T-helper 2 cell treated with Interferon-gamma antibody and Interleukin-4, amounts not matched to agents 100 ng/mL and 5 ng/mL, for 36 hours (primary cell): Measurements from ENCODE around the gene DHRS13. TPM values are rescaled to one million over a fixed set of nuclear protein-coding genes. Genes with fewer than 3 reads are reported as not detected.
"Not testable (repeated sequence)": the region's sequence is repeated elsewhere in the genome, so short reads cannot be mapped to it uniquely, and the experiment has no call there.

Experiments
- intact Hi-C: fragments of 100-400 bp; cut with micrococcal nuclease; formaldehyde crosslinking; loops from one replicate; pipeline ENCODE4 v1.15.1; 2023
- total RNA-seq: library from RNA; stranded (reverse); gene quantifications from 2 replicates; pipeline ENCODE4 v1.2.3, GENCODE V29; 2022

The DHRS13 gene
- total RNA-seq, 1 donor from 2014 or later, result 30.5 TPM

DNA sequence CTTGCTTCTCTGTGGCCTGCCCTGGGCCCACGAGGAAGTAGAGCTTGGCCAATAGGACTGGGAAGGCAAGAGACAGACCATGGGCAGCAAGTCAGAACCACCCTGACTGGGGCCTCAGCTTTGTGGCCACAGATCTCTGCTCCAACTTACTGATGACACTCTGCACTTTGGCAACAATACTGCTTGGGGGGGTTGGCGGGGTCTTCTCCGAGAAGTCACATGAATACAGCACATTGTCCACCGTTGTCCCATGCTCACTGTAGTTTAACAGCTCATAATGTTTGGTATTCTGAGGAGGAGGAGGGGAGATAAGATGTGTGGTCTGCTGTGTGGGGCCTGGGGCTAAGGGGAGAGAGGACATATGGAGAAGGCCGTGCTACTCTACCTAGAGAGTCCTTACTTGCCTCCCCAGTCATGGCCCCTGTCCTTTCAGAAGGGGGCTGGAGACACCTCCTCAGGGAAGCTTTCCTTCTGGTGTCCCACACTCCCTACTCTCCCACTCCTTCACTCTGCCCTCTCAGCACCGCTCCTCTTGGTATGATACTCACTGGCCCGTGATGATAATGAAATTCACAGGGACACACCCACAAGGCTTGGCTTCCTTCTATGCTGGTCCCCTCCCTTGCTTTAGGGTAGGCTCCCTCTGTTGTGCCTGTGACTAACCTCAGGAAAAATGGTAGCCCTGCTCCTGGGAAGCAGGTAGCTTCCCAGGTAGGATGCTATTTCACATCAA is 4.0 kb upstream of the DHRS13 start:
- intact Hi-C loops, result no loop called here

- intact Hi-C loops, result no loop called here
Observed at GRCh38 chr17:28906276-28906675, 3.4 kb upstream of the DHRS13 start.

DNA sequence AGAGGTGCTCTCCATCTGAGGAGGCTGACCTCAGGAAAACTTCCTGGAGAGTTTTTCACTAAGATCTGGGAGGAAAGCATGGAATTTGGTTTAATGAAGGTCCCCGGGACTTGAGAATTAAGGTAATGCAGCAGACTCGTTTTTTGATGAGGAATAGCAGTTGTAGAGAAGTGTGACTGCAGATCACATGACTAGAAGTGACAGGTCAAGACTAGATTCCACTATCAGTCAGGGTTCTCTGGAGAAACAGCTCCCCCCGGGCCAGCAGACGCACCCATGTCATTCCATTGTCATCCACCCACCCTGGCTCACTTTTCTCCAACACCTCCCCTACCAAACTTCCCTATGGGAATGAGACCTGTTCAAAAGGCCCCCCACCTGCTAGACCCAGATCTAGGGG is 1.9 kb upstream of the DHRS13 start:
- intact Hi-C loops, result loop anchor here (5.0 kb wide), 1 partner anchor 257 kb away; the partner anchor contains the start of gene BLTP2

- intact Hi-C loops, result loop anchor here (1.0 to 5.0 kb wide), 6 partner anchors 47 to 256 kb away; partner anchors contain the start of genes BLTP2, ERAL1, FAM222B and NEK8
Observed at GRCh38 chr17:28903546-28903841, 615 bp upstream of the DHRS13 start.

GRCh38 chr17:28901866-28902818 is 737 bp downstream of the DHRS13 start:
- intact Hi-C loops, result loop anchor here (2.0 to 5.0 kb wide), 4 partner anchors 47 to 255 kb away; partner anchors contain the start of genes BLTP2, ERAL1, FAM222B and PHF12

DNA sequence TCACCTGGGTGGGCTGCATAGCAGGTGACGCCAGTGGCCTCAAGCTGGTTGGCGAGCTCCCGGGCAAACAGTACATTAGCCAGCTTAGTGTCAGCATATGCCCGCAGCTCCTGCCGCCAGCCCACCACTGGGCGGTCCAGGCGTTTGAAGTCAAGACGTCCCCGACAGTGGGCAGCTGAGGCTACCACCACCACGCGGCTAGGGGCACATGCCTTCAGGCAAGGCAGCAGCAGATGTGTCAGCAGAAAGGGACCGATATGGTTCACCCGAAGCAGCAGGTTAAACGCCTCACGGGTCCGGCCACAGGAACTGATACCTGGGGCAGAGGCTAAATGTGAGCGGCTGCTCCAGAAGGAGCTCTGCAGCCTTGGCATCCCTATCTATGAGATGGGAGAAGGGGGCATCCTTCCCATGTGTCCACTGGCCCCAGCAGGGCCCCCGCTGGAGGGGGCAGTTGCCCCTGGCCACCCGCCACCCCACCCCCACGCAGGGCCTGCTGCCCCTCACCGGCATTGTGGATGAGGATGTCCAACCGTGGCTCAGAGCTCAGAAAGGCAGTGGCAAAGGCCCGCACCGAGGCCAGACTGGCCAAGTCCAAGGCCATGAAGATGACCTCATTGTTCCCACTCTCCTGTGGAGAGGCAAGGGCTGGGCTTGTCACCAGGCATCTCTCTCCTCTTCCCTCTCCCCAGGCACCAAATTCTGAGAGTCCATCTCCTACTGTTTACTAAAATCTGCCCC is 1.7 kb downstream of the DHRS13 start:
- intact Hi-C loops, result loop anchor here (5.0 kb wide), 1 partner anchor 254 kb away; the partner anchor contains the start of gene BLTP2

DNA sequence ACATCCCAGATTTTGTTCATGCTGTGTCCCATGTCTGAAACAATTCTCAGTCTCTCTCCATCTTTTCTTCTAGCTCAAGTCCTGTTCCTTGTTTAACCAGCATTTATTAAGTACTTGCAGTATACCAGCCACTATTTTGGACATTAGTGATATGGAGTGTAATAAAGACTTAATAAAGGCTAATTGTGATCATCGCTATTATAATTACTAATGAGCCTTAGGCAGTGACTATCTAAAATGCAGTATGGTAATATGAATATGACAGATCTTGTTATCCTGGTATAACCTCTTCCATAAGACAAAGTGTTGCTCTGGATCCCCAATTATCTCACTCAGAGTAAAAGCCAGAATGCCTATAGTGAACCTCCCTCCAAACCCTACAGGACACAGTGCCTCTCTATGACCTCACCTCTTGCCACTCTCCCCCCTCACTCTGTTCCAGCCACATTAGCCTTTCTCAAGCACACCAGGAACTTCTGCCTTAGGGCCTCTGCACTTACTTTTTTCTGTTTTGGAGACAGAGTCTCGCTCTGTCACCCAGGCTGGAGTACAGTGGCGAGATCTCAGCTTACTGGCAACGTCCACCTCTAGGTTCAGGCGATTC is 3.6 kb downstream of the DHRS13 start:
- intact Hi-C loops, result no loop called here

DNA sequence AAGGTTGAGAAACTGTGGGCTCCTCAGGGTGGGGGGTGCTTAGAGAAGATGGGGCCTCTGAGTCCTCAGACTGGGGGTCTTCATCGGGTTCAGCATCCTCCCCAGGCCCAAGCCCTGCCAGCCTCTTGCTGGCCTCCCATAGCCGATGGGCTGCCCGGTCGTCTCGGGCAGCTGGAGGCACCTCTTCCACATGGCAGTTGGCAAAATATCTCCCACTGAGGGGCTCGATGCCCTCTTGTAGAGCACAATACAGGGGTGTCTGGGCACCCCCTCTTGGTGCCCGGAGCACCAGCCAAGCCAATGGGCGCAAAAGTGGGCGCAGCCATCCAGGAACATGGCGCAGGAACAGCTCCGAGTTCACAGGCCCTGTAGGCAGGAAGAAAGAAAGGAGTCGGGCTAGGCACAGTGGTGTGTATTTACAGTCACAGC is 4.3 kb downstream of the DHRS13 start:
- intact Hi-C loops, result no loop called here

GRCh38 chr17:28897769-28898526 is 4.9 kb downstream of the DHRS13 start:
- intact Hi-C loops, result no loop called here

DNA sequence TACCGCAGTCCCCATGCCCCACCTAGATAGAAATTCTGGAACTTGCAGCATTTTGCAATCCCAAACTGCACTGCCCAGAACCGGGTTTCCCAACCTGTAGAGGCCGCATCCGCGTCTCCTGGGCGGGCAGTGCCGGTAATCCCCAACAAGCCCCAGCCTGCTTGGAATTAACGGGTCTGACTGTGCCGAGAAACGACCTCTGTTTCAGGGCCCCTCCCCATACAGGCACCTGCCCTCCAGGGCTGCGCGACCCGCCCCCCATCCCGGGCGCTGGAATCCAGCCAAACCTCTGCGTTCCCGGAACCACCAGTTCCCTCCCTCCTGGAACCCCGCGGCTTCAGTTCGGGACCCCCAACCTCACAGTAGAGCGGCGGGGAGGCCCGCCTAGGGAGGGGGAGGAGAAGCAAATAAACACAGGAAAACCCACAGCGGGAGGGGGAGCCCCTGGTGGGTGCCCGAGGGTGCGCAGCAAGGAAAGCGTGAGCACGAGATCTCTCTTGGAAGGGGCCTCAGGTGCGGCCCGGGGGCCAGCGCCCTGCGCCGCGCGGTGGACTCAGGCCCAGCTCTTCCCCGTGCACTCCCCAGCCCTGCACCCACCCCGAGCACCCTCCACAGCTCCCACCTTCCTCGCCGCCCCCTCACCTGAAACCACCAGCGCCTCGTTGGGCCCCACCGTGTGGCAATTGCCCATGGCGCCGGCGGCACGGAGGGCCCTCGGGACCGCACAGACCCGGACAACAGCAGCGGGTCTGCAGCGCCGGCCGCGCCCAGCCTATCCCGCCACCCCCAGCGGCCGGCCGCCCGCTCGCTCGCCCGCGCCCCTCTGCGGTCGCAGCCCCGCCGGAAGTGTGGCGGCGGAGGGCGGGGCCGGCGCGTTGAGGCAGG is 5.8 kb downstream of the DHRS13 start, which contains the start of gene FLOT2:
FLOT2 (minus strand) TSS at position 850 of the 885 bp plus-strand sequence; CDS start at position 691, 159 bp downstream.
- intact Hi-C loops, result no loop called here

DNA sequence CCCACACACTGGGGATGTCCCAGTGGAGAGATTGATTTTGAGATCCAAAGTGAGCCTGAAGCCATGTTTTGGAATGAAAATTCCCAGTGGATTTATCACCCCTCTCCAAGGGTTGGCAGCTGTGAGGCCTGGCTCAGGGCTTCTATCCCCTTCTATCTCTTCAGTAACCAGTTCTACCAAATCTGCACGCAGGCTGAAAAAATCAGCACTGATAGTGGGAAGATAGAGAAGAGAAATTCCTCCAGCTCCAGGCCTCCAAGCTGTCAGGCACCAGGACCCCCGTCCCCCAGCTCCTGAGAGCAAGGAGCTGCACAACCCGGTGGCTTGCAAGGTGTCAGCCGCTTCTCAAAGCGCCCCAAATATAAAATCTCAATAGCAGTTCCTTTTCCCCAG is 6.4 kb downstream of the DHRS13 start:
- intact Hi-C loops, result no loop called here

DNA sequence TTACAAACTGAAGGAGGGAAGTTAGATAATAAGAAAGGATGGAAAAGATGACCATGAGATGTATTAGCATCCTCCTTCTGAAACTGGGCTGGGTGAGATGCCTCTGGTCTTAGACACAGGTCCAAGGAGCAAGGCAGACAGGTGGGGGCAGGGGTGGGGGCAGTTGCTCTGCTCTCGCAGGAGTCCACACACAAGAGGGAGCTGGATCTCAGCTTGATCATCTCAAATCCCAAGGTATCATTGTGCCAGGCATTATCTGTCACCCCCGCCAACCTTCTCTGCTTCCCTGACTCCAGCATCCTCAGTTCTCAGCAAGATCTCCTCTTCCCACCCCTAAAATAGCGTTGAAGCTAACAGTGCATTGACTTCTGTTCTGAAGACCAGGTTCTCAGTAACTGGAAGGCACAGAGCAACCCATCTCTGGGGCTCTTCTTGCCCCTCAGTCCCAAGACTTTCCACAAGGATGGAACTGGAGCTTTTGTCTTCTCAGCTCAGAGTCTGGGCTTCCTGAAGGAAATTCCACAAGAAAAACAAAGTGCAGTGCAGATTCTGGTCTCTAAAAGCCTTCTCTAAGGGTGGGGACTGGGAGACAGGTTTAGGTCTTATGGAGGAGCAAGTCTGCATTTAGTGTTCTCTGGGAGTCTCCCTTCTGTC is 7.0 kb downstream of the DHRS13 start:
- intact Hi-C loops, result no loop called here

GRCh38 chr17:28893248-28894183 is 9.4 kb downstream of the DHRS13 start:
- intact Hi-C loops, result not testable (repeated sequence)

- intact Hi-C loops, result no loop called here
Observed at GRCh38 chr17:28892024-28892423, 10.9 kb downstream of the DHRS13 start.

DNA sequence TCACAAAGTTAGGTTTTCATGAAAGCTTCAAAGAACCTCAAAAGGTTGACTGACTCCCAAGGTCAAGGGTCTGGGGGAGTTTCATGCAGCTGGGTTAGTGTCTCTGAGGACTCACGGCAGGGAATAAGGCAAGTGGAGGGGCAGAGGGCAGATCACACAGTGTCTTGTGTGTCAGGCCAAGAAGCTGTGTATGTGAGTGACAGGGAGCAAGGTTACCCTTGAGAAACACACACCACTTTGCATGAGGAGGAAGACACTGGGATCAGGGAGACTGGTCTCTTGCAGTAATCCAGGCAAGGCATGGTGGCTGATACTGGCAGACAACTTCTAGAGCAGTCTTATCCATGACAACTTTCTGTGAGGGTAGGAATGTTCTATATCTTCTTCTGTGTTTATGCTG is 11.7 kb downstream of the DHRS13 start:
- intact Hi-C loops, result no loop called here

DNA sequence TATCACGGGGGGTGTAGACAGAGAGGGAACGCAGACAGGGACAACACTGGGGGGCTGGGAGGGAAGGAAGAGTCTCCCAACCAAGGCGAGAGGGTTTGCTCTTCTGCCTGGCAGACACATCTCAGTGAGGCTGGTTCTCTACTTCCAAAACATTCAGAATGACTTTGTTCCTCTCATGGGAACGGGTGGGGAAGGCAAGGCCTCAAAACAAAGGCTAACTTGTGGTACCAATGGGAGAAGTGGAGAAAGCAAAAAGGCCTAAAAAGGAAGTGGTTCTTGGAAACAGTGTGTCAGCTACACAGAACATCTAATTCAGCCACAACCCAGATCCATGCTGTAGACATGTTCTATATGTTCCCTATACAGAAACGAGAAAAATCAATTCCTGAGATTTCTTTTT is 12.9 kb downstream of the DHRS13 start:
- intact Hi-C loops, result no loop called here

- intact Hi-C loops, result no loop called here
Observed at GRCh38 chr17:28888832-28889231, 14.0 kb downstream of the DHRS13 start.
